ENCODE measurements around the gene BEND5.

BEND5 gene

DNA sequence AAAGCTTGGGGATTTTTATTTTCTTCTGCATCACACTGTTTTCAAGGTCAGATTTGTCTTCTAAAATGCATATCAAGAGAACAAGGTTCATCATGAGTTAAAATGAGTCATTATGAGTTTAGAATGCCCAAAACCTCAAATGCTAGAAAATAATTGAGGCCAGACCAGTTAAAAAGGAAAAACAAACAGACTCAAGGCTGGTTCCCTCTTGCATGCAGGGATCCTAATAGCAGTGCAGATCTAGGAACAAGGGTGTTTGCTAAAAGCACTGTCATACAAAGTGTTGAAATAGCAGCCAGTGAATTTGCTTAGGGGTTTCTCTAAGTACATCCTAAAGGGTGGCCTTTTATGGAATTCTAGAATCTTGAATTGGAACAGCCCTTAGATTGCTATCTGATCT lies 15.3 kb downstream of the BEND5 start:
- no peak for DNase-seq

DNA sequence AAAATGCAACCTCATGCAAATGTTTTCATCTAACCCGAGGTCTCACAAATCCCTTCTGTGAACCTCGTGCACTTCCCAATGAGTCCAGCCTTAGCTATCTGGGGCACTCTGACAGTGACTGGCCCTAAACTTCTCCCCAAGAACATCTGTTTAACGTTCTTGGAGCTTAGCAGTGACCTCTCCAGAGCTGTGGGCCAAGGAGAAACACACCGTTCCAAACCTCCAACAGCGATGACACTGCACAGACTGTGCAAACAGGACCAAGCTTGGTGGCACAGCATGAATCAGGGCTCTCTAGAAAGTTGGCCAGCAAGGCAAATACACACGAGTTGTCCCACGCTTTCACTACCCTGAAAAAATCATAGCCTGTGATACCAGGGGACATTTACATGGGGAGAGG lies 15.8 kb downstream of the BEND5 start:
- DNase-seq, result no peak

DNA sequence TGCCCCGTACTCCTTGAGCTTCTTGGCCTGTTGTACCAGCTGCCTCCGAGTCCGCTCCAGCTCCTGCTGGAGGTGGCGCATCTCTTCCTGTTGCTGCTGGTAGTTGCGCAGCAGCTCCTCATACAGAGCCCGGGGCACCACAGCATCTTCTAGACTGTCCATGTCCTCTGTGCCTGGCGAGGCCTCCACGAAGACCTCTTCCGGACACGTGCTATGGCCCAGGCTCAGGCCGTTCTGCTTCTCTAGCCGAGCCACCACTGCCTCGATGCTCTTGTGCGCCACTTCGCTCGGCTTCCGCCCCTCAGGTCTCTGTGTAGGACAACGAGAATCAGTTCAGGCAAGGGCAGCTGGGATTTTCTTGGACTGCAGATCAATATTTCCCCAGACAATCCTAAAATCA lies 17.7 kb downstream of the BEND5 start:
- DNase-seq, result no peak

DNA sequence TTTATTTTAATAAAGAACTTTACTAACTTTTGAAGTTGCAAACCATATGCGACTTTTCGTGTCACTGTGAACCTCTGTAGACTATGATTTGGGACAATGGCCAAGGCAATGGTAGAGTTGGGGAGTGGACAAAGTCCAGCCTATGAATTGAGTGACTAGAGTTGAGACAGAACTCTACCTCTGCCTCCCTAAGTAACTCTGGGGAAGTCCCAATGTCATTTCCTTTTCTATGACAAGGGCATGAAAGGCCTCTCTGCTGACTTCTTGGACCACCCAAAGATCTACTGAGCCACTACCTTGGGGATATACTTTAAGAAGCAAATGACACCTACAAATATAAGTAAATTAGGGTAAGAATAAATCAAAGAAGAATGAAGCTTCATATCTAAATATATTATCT lies 19.3 kb downstream of the BEND5 start:
- DNase-seq, result no peak

DNA sequence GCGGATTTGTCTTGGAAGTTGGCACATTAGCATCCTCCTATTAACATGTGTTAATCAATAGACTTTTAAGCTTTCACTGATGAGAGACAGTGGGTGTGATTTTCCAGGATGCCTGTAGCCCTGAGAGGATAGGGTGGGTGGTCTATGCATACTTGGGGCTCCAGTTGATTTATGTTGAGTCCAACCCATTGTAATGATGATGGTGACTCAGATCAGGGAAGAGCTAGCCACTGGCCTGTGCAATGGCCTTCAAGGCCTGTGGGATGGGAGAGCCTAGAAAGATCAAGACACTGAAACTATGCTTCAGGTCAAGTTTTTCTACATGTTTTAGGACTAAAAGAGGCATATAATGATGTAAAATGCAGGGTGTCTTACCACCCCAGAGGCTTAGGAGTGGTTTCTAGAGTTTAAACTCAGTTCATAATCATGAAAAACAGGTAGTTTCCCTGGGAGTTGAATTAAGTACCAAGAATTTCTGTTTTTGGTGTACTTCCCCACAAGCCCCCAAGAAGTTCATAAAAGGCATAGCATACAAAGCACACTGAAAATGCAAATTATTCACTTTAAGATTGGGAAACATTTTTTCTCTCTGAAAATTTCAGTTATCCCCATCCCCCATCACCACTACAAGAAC lies 19.9 kb downstream of the BEND5 start:
- DNase-seq, result no peak

DNA sequence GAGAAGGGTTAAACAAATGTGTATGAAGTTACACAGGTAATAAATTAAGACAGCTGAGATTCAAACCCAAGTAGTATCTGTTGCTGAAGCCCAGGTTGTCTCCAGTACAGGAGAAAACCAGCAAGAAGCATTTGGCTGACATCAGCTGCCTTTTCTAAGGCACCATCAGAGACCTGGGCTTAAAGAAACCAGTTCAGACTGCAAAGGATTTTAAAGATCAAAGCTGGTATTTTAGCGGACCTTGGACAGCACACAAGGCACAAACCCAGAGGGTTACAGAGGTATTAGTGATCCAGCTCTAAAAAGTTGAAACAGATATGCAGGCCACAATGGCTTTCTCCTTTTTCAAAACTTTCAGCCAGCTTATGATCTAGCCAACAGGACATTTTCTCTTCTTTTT lies 23.4 kb downstream of the BEND5 start:
- no peak for DNase-seq

DNA sequence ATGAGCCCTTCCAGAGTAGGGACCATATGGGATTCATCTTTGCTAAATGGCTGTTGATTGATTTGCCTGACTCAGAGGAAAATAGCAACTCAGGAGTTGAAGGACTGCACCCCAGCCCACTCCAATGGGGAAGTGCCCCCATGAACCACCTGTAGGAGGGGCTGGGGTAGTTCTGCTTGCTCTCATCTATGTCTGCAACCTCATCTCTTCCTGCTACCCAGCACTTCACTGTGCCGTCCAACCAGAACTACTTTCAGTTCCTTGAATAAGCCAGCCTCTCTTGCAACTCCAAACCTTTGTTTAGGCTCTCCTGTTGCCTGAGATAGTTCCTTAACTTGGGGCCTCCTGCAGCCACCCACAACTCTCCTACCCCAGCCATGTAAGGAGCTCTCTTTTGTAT lies 26.6 kb downstream of the BEND5 start:
- no peak for DNase-seq

DNA sequence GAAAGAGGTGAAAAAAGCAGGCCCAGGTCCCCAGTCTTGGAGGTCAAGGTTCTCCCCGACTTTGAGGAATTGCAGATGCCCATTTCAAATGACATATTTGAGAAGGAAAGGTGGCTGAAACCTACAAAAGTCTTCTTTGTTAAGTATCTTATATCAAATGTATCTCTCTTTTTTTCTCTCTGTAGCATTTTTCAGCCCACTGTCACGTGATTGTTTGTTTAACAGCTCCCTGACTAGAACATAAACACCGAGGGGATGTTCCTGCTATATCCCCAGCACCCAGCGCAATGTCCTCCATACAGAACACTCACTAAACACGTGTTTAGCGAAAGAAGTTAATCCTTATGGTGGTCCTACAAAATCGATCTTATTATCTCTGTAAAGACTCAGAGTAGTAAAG lies 27.6 kb downstream of the BEND5 start:
- no peak for DNase-seq

DNA sequence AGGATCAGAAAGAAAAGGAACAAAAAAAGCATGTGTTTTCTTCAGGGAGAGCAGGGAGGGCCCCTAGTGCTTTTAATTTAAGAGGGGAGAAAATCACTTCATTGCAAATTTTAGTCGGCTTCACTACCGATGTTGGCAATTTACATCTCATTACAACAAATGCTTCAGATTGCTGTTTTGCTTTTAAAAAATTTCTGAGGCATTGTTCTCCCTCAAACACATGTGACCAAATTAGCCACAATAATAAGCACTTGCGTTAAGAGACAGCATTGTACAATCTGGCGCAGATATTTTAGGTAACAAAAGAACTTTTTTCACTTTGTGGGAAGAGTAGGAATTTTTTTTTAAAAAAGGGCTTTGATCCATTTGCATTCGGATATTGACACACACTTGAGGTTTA lies 29.8 kb downstream of the BEND5 start:
- no peak for DNase-seq

DNA sequence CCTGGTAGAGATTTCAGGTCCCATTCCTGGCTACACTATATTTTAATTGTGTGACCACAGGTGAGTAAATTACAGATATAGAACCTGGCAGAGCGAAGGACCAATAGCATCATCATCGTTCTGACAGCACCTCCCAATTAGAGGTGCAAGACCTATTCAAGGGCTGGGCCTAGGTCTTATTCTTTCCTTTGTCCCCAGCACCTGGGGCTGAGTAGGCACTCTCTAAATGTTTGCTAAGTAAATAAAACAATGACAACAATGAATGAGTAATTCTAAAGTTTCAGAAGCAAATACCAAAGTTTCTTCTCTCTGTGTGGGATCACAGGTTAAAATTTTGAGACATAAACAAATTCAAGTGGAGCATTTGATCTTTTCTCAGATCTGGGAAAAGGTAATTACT lies 32.7 kb downstream of the BEND5 start:
- DNase-seq, result no peak

DNA sequence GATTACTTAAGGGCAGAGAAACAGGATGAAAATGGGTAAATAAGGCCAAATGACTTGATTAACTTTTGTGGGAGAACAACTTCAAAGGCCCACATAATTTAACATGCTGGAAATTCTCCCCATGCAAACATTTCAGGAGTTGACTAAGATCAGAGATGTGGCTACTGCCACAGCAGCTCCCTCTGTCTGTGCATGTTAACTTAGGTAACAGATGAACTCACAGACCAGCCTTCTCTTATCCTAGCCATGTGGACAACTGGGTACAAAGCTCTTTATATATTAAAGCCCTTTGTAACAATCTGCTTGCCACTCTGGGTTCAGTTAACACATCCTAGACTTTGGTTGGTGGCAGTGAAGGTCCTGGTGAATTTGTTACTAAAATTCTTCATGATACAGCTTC lies 33.2 kb downstream of the BEND5 start:
- DNase-seq, result no peak

DNA sequence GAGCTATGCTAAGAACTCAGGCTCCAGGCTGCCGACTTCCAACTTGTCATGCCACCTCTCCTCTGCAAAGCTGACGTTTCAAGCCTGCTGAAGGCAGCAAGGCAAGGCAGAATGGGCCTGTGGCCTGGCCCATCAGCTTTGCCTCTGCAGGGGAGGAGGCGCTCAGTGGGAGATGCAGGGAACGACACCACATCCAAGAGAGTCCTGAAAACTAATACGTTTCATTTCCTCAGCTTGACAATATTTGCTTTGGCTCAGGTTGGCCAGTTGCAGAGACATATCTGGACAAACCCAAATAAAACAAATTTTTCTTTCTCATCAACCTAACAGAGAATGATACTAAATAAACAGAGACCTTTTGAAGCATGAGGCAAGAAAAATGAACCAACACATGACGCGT lies 35.3 kb downstream of the BEND5 start:
- no peak for DNase-seq

DNA sequence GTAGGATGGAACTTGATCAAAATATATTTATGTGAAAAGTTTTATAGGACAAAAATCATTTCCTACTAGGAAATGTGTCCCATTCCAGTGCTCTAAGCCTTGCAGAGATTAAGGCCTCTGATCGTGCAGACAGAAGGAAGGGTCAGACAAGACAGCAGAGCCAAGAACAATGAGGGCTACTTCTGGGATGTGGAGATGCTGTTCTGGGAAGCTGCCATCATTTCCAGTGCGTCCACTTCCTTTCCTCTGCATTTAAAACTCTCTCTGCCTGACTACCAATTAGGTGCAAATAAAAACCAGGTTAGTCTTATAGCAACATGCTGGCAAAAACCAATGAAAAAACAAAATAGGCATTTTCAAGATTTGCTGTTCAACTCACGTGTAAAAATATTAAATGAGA lies 36.1 kb downstream of the BEND5 start:
- DNase-seq, result no peak

DNA sequence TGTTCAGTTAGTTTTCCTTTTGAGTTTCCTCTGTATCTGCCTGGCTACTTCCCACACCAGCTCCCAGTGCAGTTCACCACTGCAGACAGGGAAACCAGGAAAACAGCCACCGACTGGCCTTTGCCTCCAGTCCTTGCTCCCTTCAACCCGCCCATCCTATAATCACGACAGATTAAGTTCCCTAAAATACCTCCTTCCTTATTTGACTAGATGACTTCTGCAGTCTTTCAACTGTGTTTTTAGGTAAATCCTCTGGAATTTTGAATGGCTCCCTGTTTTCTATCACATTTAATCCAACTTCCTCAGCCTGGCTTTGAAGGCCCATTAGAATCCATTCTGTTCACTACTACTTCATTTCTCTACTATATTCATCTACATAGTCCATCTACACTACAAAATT lies 37.6 kb downstream of the BEND5 start:
- DNase-seq, result no peak

DNA sequence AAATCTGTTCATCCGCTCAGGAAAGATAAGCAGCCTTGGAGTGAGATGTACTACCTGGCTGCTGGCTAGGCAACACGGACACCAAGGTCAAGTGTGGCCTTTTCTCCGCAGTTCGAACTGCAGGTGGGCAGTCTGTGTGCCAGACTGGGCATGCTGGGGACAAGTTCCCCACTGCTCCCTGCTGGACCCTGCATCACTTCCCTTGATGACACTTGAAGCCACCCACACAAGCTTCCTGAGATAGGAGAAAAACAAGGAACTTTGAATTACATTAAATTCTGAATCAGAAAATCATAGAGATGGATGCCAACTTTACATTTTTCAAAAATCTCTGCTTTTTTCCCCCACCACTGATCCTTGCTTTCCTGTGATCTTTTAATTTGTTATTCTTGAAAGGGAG lies 38.3 kb downstream of the BEND5 start:
- no peak for DNase-seq

DNA sequence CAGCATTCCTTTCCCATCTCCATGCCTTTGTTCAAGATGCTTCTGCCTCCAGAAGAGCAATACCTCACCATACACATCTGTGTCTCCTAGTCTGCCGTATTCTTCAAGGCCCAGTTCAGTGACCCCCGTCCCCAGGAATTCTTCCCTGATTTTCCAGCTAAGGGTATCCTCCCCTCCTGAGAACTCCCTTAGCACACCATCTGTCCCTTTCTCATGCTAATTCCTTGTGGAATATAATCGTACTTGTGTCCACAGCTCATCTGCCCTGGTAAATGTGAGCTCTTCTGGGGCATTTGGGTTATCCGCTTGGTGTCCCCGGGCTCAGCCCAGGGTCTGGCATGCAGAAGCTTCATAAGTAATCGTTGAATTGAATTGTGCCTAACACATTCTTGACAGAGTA lies 40.9 kb downstream of the BEND5 start:
- no peak for DNase-seq

DNA sequence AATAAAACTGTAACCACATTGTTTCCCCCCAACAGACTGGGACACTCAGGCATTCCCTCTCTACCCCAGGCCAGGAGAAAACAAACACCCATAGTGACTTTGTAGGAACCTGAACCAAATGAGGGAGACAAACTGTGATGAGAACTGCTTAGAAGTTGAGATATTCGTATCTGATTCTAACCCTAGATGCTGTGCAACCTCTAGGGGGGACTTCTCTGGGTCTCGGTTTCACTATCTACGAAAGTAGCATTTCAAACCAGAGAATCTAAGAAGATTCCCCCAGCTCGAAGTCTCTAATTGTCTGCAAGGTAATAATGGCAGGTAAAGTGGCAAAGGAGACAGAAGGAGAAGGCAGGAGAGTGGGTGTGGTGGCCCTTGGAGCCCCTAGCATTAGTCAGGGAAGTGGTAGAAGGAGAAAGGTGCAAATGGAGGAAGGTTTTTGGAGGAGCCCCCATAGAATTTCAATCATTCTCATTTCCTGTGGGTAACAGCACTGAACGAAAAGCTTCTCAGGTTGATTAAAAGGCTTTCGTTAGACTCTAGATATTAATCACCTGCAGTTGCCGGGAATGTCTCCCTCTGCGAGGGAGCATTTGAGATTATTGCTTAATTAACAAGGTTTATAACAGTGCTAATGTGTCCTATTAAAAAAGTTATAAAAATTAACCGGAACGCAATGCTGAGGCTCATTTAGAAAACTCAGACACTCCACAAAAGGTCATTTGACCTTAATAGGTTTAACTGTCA lies 46.4 kb downstream of the BEND5 start:
- DNase-seq, result no peak

DNA sequence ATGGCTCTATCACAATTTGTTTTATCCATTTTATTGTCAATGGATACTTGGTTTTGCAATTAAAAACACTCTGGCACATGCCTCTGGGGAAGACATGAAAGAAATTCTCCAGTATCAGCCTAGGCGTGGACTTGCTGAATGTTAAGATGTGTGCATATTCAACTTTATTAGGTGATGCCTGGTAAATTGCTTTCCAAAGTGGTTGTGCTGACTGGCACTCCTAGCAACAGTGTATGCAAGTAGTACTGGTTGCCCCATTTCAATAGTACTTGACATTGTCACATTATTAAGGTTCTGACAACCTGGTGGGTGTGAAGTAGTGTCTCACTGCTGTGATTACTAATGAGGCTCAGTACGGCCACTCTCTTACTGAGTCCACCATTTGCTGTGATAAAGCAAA lies 48.1 kb downstream of the BEND5 start:
- DNase-seq, result no peak

DNA sequence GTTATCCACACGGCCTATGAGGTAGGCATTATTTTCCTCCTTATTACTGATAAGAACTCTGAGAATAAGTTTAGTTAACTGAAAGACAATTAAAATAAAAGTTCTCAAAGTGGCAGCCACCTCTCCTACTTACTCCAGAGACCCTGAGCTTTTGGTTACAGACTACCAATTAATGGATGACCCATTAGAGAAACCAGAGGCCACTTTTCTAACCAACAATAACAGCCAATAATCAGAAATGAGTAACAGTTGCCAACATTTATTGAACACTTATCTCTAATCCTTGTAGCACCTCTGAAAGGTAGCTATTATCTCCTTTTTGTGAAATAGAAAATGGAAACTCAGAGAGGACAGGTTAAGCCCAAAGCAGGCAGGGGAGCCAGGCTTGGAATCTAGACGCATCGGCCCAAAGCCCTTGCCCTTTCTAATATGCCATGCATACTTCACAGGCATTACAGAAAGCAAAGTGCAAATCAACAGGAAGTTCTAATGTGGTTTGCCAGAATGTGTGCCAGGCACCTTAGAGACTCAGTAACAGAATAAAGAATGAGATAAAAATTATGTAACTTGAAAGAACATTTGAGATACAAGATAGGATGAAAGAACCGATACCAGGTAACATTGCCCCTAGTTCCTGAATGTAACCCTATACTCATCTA lies 50.0 kb downstream of the BEND5 start:
- DNase-seq, result no peak

DNA sequence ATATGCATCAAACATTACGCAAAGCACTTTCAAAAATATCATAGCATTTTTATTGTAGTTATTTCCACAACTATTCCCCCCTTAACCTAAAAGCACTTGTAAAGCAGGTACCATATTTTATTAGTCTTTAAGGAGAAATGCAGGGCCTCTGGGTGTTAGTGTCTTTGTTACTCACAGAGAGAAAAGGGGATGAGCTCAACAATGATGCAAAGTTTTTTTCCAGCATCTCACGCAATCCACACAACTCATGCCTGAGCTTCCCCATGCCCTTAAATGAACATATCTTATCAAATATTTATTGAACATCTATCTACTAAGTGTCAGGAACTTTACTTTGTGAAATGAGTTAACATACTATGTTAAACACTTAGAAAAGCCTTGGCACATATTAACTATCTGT lies 50.6 kb downstream of the BEND5 start:
- DNase-seq, result no peak

DNA sequence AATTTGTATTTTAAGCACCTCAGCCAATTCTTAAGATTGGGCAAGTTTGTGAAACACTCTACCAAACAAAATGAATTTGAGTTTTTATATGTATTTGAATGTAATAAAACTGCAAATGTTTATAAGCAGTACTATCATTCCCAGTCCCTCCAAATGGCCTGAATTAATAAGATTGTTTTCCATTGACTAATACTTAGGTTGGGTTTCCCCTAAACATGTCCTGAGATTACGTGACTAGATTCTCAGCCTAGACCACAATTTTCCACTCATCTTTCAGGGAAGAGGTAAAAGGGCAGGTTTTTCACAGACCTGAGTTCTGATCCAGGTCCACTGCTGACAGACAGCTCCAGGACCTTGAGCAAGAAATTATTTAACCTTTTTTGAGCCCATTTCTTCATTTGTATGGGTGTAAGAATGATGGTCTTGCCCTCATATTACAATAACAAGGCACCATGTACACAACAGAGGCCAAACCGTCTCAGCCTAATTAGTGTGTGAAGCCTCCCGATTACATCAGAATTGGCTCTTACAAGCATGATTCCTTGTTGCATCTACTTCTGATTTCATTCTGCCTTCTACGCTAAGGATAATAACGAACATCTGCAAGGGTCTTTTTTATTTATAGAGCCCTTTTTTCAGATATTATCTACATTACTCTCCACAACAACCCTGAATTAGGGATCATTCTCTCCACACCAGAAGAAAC lies 51.2 kb downstream of the BEND5 start:
- DNase-seq, result no peak

DNA sequence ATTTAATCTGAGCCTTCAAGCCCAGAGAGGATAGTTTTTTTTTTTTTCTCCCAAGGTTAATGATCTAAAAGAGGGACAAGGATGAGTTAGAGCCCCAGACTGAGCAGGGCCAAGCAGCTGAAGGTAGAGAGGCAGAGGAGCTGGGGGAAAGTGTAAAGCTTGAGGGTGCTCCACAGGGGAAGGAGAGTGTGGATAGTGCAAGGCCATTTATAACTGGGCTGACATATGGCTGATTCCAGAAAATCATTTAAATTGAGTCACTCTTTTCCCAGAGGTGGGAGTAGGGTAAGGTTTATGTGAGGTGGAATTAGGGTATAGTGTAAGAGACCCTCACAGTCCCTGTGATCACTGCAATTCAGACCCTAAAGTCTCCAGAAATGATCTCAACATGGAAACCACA lies 55.8 kb downstream of the BEND5 start:
- DNase-seq, result no peak

DNA sequence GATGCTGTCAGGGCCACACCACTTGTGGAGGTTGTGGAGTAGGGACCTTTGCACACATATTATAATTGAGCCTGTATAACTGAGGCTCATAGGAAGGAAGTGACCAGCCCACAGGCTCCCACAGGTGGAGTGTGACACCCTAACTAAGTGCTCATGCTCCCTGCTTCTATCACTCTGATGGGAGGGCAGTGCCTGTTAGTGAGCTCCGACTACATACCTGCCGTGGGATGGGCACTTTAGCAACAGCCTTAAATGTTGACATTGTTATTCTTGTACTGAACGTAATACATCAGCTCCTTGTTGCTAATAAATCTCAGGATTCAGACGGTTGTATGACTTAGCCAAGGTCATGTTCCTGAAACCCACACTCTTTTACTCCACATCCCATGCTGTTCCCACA lies 58.0 kb downstream of the BEND5 start:
- no peak for DNase-seq

DNA sequence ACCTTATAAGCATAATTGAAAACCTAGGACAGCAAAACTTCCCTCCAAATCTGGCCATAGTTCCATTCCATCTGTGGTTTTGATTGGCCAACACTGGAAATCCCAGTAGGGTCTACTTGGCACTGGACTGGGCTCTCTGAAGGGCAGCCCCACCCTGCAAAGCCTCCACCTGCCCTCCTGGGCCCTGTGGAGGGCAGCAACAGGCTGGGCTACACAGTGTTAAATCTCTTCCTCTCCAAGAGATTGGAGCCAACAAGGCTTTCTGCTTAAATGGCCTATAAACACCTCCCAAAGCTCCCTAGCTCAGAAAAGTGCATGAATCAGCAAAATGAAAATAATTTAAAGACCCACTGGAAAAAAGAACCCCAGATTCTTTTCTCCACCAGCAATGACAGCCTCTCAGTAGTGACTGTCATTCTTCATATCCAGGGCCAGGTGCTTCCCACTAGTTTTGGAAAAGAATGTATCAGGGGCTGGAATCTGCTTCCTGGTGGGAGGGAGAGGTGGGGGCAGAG lies 58.5 kb downstream of the BEND5 start:
- no peak for DNase-seq

Measured in stimulated activated CD4-positive, alpha-beta T cell treated with anti-CD3 and anti-CD28 coated beads, Interleukin-1b, Interleukin-23, amount 100 ng/mL, for 48 hours (primary cell).